Measurements from ENCODE around the gene BCORL1.

DNA sequence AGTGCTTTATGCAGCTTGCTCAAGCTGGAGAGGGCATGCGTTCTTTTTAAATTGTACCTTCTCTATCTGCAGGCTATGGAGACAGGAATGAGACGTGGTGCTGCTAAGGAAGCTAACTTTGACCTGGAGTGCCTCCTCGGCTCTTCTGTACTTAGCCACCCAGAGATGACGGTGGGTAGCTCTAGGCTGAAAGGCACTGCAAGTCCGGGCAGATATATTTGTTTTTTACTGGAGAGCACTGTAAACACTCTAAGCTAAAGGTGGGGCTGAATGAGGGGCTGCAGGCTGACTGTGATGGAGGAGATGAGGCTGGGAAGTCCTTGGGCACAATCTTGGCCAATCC lies 115.7 kb downstream of the BCORL1 start:
- TF ChIP-seq POLR2A (IDR thresholded peaks at IDR 0.05), result no peak
- TF ChIP-seq, protein P1, sequence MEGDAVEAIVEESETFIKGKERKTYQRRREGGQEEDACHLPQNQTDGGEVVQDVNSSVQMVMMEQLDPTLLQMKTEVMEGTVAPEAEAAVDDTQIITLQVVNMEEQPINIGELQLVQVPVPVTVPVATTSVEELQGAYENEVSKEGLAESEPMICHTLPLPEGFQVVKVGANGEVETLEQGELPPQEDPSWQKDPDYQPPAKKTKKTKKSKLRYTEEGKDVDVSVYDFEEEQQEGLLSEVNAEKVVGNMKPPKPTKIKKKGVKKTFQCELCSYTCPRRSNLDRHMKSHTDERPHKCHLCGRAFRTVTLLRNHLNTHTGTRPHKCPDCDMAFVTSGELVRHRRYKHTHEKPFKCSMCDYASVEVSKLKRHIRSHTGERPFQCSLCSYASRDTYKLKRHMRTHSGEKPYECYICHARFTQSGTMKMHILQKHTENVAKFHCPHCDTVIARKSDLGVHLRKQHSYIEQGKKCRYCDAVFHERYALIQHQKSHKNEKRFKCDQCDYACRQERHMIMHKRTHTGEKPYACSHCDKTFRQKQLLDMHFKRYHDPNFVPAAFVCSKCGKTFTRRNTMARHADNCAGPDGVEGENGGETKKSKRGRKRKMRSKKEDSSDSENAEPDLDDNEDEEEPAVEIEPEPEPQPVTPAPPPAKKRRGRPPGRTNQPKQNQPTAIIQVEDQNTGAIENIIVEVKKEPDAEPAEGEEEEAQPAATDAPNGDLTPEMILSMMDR (IDR thresholded peaks at IDR 0.05), result no peak

Data from thyroid gland (tissue), 4 donors.